ENCODE measurements around the gene PSMB1. TPM values are rescaled to one million over a fixed set of nuclear protein-coding genes. Genes with fewer than 3 reads are reported as not detected.

The PSMB1 gene
- 100 to 1,000 TPM; 225 to 241 (median 239) TPM for polyA plus RNA-seq (ENCODE audit: insufficient read length in 3 of 3)

DNA sequence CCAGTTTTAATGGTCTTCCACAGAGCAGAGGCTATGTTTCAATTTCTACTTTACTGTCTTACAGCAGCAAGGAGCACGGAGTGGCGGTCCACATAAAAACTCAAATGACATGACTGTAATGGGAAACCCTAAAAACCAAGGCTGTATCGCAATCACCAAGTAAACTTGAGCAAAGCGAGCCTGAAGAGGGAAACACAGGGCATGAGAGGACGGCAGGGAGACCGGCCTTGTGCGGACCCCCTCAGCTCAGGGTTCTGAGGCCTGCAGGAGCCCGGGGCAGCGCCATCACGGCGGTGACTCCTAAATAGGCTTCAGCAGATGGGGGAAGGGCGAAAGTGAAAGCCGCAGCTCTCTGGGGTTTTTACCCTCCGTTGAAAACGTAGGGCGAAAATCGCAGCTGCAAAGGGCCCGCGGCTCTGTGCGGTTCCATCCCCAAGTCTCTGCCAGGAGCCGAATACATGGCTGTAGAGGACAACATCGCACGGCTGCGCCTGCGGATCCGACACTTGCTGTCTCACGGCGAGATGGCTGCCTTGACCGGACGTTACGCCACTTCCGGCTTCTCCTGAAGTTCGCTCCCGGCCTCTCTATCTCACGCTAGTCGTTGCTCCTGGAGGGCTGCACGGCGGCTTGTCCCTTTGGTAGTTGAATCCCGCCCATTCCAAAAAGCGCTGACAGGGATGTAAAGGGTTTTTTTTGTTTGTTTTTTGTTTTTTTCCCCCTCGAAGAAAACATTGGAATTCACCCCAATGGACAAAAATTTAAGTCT lies at the start of gene PSMB1:
Gene PSMB1, minus strand, starts transcription at position 543 of the 769 bp plus-strand sequence. Its CDS starts 65 bp downstream, at position 478.
- DNase-seq (ENCODE audit: low read depth in 3 of 3, low spot score in 2 of 3): peak; percentile 86 to 93 (median 93)

GRCh38 chr6:170597278-170597677 lies 44.2 kb upstream of the PSMB1 start:
- no peak for DNase-seq (ENCODE audit: low read depth in 3 of 3, low spot score in 2 of 3)

- DNase-seq (ENCODE audit: low read depth in 3 of 3, low spot score in 2 of 3): no peak
Observed at GRCh38 chr6:170596426-170596825, 43.3 kb upstream of the PSMB1 start.

- DNase-seq (ENCODE audit: low read depth in 3 of 3, low spot score in 2 of 3): no peak
Observed at GRCh38 chr6:170590725-170591124, 37.6 kb upstream of the PSMB1 start.

GRCh38 chr6:170584954-170585498 lies 31.9 kb upstream of the PSMB1 start:
- peak in 2 of 3 donors; percentile 23 to 27 for DNase-seq (ENCODE audit: low read depth in 3 of 3, low spot score in 2 of 3)

- DNase-seq (ENCODE audit: low read depth in 3 of 3, low spot score in 2 of 3): peak; percentile 62 to 81 (median 74)
Observed at GRCh38 chr6:170584181-170584953, 31.3 kb upstream of the PSMB1 start, which contains the start of gene PDCD2. Gene PDCD2 (minus strand): TSS chr6:170584637. CDS start chr6:170584581, 56 bp downstream.

- peak in 2 of 3 donors; percentile 1 to 8 for DNase-seq (ENCODE audit: low read depth in 3 of 3, low spot score in 2 of 3)
Observed at GRCh38 chr6:170583756-170584180, 30.7 kb upstream of the PSMB1 start.

GRCh38 chr6:170578909-170579308 lies 25.8 kb upstream of the PSMB1 start:
- no peak for DNase-seq (ENCODE audit: low read depth in 3 of 3, low spot score in 2 of 3)

GRCh38 chr6:170575250-170575649 lies 22.1 kb upstream of the PSMB1 start:
- no peak for DNase-seq (ENCODE audit: low read depth in 3 of 3, low spot score in 2 of 3)

GRCh38 chr6:170572704-170573466 lies 19.8 kb upstream of the PSMB1 start:
- DNase-seq (ENCODE audit: low read depth in 3 of 3, low spot score in 2 of 3): no peak

DNA sequence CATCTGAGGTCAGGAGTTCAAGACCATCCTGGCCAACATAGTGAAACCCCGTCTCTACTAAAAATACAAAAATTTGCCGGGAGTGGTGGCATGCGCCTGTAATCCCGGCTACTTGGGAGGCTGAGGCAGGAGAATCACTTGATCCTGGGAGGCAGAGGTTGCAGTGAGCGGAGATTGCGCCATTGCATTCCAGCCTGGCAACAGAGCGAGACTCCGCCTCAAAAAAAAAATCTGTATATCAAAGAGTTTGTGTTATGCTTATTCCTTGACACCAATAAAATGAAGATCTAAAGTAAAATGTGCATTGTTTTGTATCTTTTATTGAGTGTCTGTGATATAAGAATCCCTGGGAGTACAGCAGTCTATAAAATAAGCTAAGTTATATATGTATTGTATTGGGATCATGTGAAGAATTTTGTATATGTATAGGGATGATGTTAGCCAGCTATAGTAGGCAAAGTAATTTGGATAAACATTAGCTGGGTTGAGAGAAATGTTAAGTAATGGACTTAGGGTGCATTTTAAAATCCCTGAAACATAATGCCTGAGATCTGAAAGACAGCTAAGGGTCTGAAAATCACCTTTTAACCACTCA lies 11.9 kb upstream of the PSMB1 start:
- no peak for DNase-seq (ENCODE audit: low read depth in 3 of 3, low spot score in 2 of 3)

DNA sequence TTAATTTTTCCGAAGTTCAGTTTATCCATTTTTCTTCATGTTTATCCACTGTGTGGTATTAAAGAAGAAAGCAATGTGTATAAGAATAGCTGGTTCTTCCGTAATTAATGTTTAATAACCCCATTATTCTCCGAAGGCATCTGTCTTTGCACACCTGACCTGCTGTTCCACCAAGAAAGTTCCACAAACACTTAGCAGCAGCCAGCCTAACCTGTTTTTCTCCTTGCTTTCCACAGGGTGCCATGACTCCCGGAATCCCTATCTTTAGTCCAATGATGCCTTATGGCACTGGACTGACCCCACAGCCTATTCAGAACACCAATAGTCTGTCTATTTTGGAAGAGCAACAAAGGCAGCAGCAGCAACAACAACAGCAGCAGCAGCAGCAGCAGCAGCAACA lies 8.4 kb upstream of the PSMB1 start:
- DNase-seq (ENCODE audit: low read depth in 3 of 3, low spot score in 2 of 3): no peak

- no peak for DNase-seq (ENCODE audit: low read depth in 3 of 3, low spot score in 2 of 3)
Observed at GRCh38 chr6:170555305-170555704, 2.2 kb upstream of the PSMB1 start.

GRCh38 chr6:170554796-170555137 lies 1.7 kb upstream of the PSMB1 start:
- DNase-seq (ENCODE audit: low read depth in 3 of 3, low spot score in 2 of 3): peak in 1 of 3 donors; percentile 6

GRCh38 chr6:170554013-170554795 lies 1.1 kb upstream of the PSMB1 start, which contains the start of gene TBP:
Gene TBP (plus strand): TSS chr6:170554369. CDS start chr6:170557030, 2,661 bp downstream.
- peak; percentile 91 to 97 (median 94) for DNase-seq (ENCODE audit: low read depth in 3 of 3, low spot score in 2 of 3)

GRCh38 chr6:170553534-170554012 lies 466 bp upstream of the PSMB1 start:
- DNase-seq (ENCODE audit: low read depth in 3 of 3, low spot score in 2 of 3): no peak

- no peak for DNase-seq (ENCODE audit: low read depth in 3 of 3, low spot score in 2 of 3)
Observed at GRCh38 chr6:170545405-170545804, 7.7 kb downstream of the PSMB1 start.

DNA sequence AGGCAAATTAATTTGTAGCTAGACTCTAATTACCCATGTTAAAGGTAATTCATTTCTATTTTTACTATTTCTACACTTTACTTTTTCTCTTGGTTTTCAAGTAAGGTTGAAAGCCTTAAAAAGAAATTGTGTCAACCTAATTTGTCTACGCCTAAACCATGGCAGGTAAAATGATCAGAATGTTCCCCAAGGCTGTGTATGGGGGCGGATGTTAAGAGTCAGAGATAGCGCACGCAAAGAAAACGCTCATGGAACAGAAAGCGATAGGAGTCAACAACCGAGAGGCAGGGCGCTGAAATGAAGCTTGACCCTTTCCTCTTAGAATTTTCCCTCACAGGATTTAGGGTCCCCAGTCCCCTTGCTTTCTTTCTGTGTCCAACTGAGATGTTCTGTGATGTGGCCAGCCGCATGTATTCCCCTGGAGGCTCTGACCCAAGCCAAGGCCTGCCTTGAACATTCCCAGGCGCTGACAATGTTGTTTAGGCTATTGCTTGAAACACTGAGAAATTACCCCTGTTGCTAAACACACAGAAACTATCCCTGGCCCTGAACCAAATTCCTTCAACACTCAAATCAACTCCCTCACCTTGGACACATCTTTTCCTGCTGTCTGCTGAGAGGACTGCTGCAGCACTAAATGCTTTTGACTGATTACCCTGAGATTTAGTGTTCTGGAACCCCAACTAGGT lies 10.9 kb downstream of the PSMB1 start:
- DNase-seq (ENCODE audit: low read depth in 3 of 3, low spot score in 2 of 3): no peak

- DNase-seq (ENCODE audit: low read depth in 3 of 3, low spot score in 2 of 3): no peak
Observed at GRCh38 chr6:170537329-170537728, 15.8 kb downstream of the PSMB1 start.

Measured in right renal cortex interstitium (tissue), 3 donors.